Stimulated activated CD8-positive, alpha-beta memory T cell treated with anti-CD3 and anti-CD28 coated beads, Interleukin-4, amount 100 ng/mL, for 48 hours (primary cell): ENCODE data around the gene QTRT2.

Experiments used
- DNase-seq: peaks from one replicate; pipeline ENCODE4 v3.0.0-alpha.2; 2020

QTRT2 gene

DNA sequence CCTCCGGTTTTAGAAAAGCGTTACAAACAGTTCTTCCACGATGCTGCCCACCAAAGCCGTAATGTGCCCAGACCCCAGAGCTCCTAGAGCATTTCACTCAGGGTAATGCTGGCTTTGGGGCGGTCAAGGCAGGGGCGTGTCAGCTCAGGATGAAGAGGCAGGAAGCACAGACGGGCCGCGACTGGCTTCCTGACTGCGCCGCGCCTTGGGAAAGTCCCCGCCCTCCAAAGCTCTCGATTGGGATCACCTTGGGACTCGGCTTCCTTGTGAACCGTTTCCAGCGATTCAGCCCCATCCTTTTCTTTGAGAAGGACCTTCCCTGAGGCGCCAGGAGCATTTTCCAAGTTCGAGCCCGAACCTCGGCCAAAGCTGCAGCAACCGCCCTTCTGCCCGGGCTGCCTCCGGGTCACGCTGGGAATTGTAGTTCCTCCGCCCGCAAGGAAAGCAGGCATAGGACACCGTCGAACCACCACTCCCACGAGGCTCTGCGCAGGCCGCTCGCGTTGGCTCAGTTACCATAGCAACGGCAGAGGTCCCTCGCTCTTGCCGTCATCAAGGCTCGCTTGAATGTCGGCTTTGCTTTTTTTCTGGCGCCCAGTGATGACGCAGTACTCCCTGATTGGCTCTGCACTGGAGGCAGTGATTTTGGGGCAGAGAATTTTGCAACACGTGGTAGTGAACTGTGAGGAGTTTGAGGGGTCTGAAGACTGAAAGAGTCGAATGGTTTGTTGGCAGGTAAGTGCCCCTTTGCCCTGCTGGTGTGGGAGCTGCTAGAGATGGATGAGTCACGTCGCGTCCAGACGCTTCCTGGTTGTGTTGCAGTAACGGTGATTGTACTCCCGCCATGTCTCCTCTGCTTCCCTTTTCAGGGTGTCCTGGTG lies at the start of gene QTRT2, which contains the start of gene CCDC191:
QTRT2 (plus strand) TSS at position 608 of the 881 bp plus-strand sequence. CDS start 8,521 bp downstream, outside the sequence.
CCDC191 (minus strand) TSS at position 397 of the 881 bp plus-strand sequence; CDS start at position 337, 60 bp downstream.
- DNase-seq, result peak; percentile 99

DNA sequence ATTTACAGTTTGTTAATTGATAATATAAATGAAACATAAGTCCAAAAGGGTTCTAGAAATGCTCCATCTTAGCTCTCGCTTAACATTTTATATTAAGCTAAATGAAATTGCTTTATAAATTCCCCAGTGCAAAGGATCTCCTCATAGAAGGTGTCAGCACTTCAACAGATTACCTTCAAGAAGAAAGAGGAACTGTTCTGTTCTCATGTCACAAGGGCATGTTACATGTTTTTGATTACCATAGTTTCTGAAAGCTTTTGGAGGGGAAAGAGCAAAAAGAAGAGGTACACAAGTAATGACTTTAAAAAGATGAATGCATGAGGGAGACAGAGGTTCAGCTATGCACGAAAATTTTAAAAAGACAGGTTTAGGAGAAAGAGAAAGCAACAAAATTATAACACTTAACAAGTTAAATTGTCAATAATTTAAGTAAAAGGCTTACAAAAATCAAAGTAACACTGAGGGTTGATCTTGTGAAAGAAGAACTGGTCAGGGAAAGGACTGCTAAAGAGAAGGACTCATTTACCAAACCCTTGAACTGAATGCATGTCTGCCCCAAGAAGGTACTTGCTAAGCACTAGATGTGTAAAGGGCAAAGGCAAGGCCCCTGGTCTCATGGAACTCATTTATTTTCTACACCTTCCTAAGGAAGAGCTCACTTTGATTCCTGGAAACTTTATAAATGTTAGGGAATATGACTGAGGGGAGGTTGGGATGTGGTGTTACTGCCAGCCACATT lies 45.3 kb upstream of the QTRT2 start:
- no peak for DNase-seq

DNA sequence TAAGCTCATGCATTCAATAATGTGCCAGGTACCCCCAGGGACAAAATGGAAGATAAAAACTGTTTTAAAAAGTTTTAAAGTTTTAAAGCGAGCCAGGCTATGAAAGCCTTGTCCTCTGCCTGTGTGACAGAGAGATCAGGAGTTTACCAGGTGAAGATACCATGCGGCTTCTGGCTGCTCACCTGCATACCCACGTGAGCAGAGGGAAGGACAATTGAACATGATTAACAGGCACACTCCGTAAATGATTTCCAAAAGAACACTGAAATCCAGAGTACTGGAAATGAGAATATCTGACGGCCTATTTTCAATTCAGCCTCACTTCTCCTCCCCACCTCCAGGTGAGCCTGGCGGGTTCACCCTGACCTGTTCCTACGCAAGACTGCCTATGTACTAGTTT lies 42.3 kb upstream of the QTRT2 start:
- DNase-seq, result no peak

DNA sequence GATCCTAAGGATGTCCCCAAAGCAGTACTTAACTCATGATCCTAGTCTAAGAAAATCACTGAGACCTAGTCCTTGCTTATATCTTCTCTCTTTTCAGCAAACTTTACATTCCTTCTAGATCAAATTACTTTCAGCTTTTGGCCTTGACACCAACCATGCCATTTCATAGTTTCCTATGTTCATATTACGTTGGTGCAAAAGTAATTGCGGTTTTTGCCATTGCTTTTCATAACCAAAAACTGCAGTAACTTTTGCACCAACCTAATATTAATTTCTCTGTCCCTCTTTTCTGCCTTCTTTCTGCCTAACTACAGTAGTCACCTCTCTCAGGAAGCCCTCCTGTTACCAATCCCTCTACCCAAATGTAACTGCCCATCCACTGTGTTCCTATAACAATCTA lies 37.1 kb upstream of the QTRT2 start:
- no peak for DNase-seq

DNA sequence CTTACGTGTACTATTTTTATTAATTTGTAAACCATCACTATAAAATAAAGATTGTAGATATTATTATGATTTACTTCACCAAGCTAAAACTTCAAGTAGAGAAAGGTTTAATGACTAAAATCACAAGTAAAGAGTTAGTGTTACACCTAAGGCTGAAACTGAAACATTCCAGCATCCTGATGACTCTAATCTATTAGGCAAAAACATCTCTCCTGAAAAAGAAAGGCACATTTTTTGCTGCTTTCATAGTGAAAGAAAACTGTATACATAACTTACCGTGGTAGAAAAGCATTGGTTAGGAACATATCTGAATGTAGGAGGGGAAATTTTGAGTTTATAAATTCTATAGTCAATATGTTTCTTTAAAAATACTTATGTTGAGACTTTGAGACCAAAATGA lies 35.6 kb upstream of the QTRT2 start:
- no peak for DNase-seq

DNA sequence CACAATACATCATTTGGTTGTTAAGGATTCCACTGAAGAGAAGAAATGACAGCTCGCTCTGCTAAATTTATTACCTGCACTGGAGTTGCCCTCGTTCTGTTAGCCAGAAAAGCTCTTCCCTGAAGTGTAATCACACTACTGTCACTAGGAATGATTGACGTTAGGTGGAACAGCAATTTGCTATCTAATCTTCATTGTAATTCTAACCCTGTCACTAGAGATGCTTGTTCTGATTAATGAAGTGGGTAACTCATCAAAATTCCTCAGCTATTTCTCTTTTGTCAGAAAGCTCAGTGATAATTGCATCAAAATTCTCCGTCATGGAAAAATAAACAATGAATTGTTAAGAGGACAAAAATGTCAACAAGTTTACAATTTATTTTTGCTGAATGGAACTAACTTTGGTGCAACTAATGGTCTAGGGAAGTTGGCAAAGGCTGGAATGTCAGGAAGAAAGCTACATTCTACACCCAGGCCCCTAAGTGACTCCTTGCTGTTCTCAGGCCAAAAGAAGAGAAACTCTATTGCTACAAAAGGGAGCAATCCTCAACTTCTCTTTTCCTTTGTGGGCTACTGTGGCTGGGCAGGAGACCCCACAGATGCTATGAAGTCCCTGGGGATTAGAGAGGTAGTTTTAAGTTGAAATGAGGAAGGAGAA lies 34.3 kb upstream of the QTRT2 start:
- no peak for DNase-seq

DNA sequence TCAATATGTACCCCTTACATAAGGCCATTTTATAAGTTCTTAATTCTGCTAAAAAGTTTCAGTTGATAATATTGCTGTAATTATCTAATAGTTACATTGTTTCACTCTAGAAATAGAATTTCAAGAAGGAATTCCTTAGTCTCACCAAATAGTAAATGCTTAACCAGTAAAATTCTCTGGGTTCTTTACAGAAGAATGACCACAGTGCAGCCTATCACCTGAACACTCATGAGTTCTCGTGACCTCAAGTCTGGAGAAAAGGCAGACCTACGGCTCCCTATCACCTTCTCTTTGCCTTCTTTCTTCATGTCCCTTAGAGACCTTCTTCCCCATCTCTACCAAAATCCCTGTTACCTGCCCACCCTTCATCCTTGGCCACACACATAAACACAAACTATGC lies 31.1 kb upstream of the QTRT2 start:
- no peak for DNase-seq

DNA sequence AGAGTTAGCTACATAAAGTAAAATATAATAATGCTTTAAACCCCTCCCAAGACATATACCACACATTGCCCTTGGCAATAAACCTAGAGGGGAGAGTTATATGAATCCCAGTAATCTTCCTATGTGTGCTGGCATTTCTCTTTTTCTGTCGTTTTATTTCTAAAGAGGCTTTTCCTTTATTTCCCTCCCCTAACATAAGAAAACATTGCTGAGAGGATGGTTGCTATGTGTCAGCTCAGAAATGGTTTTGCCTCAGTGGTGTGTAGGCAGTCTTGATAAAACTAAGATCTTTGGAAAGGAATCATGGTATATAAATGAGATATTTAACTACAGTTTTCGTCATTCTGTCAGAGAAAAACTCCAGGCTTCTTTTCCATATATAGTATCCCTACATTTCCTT lies 30.2 kb upstream of the QTRT2 start:
- no peak for DNase-seq

DNA sequence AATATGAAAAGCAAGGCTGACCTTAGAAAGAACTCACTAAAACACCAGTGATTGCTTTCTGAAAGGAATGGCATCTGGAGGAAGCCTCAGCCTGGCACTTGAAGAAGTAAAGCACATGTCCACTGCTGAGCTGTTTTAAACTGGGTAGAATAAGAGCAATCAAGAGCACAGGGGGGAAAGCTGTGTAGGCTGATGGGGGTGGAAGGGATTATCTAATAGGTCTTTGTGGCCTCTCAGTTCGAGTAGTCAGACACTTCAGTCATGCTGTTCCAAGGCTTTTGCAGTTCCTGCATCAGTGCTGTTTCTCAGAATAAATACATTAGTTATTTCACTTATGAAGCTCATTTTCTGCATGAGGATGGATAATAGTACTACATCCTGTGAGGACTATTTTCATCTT lies 22.8 kb upstream of the QTRT2 start:
- DNase-seq, result no peak

DNA sequence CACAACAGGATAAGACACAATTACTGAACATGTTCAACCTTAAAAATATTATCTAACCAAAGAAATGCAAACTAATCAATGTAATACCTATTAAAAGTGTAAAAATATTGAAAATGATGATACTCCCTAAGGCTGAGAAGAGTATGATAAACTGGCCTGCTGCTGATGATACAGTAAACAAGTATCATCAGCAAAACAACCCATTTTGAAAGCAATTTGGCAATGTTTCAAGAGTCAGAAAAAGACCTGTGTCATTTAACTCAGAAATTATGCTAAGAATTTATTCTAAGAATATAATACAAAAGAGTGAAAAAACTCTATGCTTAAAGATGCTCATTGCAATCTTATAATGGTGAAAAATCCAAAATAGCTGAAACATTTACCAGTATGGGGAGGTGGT lies 22.3 kb upstream of the QTRT2 start:
- DNase-seq, result no peak

DNA sequence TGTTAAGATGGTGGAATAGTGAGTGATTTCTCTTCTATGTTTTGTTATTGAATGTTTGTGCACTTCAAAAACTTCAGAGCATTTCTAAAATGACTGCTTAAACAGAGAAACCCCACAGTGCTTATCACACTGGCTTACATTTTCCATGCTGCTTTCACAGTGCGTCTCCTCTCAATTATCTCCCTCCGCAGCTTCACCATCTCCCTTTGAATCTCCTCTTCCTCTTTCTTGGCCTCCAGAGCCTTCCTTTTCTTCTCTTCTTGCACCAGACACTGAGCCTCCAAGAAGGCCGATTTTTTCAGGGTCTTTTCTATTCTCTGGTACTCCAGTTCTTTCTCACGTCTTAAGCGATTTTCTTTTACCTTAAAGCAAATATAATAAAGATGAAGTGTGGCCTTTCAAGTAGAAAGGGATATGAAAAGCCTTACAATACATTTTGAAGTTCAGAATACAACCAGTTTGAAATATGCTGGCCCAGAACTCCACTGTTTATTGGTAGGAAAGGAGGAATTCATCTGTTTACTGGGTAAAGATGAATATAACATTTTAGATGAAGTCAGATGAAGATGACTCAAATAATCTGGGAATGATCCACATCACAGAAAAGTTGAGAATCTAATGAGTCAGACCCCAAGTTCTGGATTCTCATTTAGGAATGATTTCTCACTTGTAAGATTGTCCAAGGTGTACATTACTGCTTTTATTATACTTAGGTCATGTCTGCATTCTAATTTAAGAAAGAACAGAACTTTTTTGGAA lies 21.6 kb upstream of the QTRT2 start:
- DNase-seq, result no peak

DNA sequence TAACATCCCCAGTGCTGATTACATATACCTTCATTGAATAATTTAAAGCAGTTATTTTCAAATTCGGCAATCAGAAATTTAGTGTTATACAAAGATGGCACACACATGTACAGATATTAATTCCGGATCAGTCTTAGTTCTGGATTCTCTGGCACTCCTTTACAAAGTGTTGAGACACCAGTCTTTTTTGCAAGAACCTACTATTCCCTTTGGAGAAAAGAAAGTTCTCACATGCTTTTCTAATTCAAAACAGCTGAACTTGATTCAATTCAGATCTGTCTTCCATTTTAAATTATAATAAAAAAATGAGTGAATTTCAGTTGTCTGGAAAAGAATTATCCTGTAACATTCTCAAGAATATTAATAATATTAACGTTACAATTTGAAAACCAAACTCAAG lies 20.6 kb upstream of the QTRT2 start:
- no peak for DNase-seq

DNA sequence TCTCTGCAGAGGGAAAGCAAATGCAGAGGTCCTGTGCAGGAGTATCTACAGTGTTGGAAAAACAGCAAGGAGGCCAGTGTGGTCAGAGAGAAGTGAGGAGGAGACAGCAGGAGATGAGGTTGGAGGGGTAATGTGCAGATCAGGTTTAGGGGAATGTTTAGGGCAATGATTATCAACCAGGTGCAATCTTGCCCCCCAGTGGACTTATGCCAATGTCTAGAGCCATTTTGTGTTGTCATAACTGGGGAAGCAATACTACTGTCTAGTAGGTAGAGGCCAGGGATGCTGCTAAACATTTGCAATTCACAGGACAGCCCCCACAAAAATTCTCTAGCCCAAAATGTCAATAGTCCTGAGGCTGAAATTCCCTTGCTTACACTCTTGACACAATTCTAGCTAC lies 13.3 kb upstream of the QTRT2 start:
- DNase-seq, result no peak

DNA sequence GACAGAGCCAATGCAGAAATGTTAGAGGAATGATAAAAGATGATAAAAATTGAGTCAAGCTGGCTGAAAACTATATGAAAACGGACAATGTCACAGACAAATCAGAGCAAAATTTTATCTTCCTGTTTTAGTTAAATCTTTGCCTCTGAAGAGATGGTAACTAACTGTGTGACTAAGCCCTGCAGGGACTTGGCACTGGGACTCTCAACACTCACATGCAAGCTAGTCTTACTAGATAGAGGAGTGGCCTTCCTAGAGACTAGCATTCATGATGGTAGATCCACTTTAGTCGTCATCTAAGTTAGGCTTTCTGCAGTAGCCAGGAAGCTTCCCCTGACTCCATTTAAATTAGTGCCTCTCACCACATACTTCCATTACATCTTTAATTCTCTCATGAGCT lies 4.3 kb upstream of the QTRT2 start:
- DNase-seq, result no peak

DNA sequence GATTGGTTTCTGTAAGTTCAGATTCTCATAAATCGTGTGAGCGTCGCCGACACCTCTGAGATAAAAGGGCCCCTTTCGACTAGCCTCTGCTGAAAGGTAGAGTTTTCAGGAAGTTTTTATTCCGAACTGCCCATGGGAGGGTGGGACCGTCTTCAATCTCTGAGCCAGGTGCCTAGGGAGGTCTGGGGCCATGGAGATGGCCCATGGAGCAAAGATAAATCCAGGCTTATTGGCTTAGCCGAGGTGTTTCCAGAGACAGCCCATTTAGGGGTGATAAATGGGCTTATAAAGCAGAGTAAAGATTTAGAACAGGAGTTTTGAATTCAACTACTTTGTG lies 442 bp downstream of the QTRT2 start:
- no peak for DNase-seq

DNA sequence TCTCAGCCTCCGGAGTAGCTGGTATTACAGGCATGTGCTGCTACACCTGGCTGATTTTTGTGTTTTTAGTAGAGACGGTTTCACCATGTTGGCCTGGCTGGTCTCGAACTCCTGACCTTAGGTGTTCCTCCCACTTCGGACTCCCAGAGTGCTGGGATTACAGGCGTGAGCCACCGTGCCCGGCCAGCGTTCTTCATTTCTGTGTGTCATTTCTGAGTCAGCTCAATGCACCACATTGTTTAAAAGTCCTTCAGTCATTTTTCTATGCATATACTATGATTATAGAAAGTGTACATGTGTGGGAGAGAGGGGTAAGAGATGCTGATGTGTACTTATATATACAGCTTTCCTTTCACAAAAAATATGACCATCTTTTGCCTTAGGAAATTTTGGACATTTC lies 2.1 kb downstream of the QTRT2 start:
- no peak for DNase-seq

DNA sequence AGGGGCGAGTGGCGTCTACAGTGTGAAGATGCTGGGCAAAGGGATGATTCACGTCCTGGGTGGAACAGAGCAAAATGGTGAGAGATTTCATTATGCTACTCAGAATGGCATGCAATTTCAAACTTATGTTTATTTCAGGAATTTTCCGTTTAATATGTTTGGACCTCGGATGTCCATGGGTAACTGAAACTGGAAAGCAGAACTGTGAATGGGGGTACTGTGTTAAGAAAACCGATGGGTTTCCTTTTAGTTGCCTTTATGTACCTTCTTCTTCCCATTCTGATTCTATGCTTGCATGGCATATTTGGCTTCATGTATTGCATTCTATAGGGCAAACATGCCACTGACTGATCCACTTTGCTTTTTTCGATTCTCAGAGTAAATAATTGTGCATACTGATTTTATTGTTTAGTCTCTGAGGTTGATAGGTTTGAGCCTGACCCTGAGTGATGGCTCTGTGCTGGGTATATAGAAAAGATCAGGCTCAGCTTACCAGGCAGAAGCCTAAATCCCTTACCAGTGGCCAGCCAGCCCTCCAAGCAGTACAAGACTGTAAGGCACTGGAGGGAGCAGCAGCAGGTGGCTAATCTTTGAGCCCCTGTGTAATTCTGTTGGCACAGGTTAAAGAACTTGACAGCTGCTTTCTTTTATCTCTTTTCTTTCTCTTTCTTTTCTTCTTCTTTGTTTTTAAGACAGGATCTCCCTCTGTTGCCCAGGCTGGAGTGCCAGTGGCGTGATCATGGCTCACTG lies 4.5 kb downstream of the QTRT2 start:
- no peak for DNase-seq

DNA sequence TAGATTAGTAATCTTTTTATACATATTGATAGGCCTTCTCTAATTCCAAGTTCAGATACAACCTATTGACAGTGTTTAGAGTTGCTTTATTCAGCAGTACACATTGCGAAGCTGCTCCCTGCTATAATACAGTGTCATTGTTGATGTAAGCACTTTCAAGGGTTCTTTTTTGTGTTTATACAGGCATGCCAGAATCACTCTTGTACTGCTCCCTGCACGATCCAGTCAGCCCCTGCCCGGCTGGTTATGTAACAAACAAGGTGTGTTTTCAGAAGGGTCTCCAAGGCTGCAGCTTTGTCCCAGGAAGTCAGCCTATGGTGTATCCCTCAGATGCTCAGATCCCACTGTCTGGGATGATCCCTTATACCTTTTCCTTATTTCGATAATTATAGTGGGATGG lies 11.3 kb downstream of the QTRT2 start:
- DNase-seq, result no peak

DNA sequence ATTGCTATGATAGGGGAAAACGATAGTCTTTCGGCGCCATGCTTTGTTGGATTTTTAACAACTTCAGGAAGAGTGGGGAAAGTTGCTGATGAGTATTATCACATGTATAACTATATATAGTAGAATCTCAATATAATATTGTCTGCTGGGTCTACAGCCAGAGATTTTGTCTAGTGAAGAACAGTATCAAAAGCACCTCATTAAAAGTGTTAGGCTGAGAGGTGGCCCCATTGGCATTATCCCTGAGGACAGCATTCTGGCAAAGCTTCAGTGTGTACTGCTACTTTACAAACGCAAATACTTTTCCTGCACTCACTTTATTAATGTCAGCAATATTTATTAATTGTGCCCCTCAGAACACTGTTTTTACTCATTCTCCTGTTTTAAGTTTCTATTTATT lies 11.8 kb downstream of the QTRT2 start:
- no peak for DNase-seq

DNA sequence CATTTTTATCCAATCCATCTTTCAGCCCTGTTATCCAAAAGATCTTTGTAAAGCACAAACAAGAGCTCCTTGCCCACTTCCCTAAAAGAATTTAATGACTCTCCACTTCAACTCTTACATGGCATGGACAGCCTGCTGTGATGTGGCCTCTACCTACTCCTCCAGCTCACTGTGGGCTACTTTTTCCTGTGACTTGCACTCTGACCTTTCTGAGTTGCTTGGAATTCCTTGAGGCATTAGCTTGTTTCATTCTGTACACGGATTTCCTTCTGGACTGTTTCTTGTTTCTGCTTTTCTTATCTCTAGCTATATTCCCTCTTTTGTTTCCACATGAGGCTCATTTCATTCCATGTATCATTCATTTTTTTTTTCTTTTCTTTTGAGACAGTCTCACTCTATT lies 15.2 kb downstream of the QTRT2 start:
- no peak for DNase-seq

DNA sequence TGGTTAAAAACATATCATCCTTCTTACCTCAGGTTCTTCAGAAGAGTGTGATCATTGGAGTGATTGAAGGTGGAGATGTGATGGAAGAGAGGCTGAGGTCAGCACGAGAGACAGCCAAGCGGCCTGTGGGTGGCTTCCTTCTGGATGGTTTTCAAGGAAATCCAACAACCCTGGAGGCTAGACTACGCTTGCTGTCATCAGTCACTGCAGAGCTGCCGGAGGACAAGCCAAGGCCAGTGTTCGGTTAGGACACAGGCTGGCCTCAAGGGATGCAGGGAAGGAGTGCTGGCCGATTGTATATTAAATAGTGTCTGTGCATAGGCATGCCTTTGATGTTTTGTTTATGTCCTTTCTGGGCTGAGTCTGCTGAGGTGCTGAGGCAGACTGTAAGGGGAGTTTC lies 20.2 kb downstream of the QTRT2 start:
- no peak for DNase-seq

DNA sequence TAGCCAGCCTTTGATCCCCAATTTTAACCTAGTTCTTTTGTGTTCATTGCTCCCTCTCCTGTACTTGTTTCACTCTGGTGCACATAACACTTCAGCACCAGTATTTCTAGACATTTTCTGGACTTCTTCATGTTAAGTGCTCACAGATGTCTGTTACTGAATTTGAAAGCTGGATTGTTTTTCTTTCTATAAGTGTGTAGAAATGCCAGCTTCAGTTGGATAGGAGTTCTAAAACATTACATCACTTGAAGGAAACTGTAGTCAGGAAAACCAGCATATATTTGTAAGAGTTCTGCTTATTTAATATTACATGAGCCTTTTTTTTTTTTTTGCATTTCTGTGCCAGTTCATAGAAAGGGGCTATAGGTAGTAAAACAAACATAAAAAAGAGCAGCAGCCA lies 21.6 kb downstream of the QTRT2 start:
- DNase-seq, result no peak
